Muscle of leg (tissue), 11 donors: Measurements from ENCODE around the gene FCHSD2. TPM values are rescaled to one million over a fixed set of nuclear protein-coding genes. Genes with fewer than 3 reads are reported as not detected.
"Not testable (repeated sequence)": the region's sequence is repeated elsewhere in the genome, so short reads cannot be mapped to it uniquely, and the experiment has no call there.

ENCODE experiments used
- DNase-seq: peaks from one replicate; pipeline ENCODE4 v3.0.0; 2013
- H3K27ac ChIP-seq: one replicate; pipeline ENCODE4 v1.5.1; 2013; ENCODE audit warnings: mild to moderate bottlenecking, low read length, control low read depth
- H3K27me3 ChIP-seq: one replicate; pipeline ENCODE4 v1.6.1; 2013; ENCODE audit warnings: low read length; ENCODE audit not compliant: control insufficient read depth, insufficient read depth
- H3K36me3 ChIP-seq: one replicate; pipeline ENCODE4 v1.6.1; 2013; ENCODE audit warnings: low read length; ENCODE audit not compliant: control insufficient read depth, insufficient read depth
- H3K4me1 ChIP-seq: one replicate; pipeline ENCODE4 v1.6.1; 2013; ENCODE audit warnings: low read length; ENCODE audit not compliant: control insufficient read depth, insufficient read depth
- H3K4me3 ChIP-seq: one replicate; pipeline ENCODE4 v1.5.1; 2013; ENCODE audit warnings: low read length, control low read depth
- H3K9me3 ChIP-seq: replicated peaks from 2 replicates; pipeline ENCODE4 v1.6.1; 2013; ENCODE audit warnings: low read depth, low read length; ENCODE audit not compliant: control insufficient read depth
- WGBS: methylation state at CpG from one replicate; pipeline ENCODE4 v1.1.5; 2013; ENCODE audit warnings: missing lambda C conversion rate; ENCODE audit not compliant: insufficient coverage; 5-methylcytosine and 5-hydroxymethylcytosine counted together
- polyA plus RNA-seq, 8 donors: library from polyadenylated mRNA; unstranded; fragments of 120-200 nt; gene quantifications; one replicate each; pipeline versions ENCODE4 v1.2.1 to v1.2.3, GENCODE V29; 2013; ENCODE audit warnings: inconsistent platforms in 1 of 8, low replicate concordance in 1 of 8; ENCODE audit not compliant: insufficient read length in 8 of 8, insufficient read depth in 1 of 8
- total RNA-seq: library from RNA; stranded (reverse); fragments of 120-200 nt; gene quantifications from one replicate; pipeline ENCODE4 v1.2.4, GENCODE V29; 2013

The FCHSD2 gene
- total and polyA plus RNA-seq, 9 donors: 13.7 to 29.3 (median 24.2) TPM

DNA sequence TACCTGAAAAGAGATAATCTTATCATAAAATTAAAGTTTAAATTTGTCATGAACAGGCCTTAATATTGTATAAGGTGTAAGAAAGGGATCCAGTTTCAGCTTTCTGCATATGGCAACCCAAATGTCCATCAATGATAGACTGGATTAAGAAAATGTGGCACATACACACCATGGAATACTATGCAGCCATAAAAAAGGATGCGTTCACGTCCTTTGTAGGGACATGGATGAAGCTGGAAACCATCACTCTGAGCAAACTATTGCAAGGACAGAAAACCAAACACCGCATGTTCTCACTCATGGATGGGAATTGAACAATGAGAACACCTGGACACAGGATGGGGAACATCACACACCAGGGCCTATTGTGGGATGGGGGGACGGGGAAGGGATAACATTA, 18.2 kb downstream of the FCHSD2 start:
- no CpG with 5 or more reads among the region's 4 CpGs for WGBS
- H3K9me3 ChIP-seq, H3K27ac ChIP-seq, H3K4me3 ChIP-seq, H3K4me1 ChIP-seq, H3K27me3 ChIP-seq, H3K36me3 ChIP-seq, DNase-seq: not testable (repeated sequence)

DNA sequence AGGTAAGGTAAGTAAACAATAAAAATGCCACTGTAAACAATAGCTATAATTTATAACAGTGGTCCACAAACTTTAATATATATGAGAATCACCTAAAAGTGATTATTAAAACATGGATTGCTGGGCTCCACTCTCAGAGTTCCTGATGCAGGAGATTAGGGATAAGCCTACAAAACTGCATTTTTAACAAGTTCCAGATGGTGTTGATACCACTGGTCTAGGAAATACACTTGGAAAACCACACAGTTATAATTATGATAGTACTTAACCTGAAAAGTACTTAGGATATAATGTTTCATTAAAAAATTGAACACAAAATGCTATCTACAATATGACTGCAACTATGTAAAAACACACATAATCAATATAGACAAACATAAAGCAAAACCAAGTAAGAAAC, 20.4 kb downstream of the FCHSD2 start:
- peaks cover 4% of the 10 kb centered on the region for H3K36me3 ChIP-seq
- DNase-seq: no peak
- no peaks in the 10 kb centered on the region for H3K4me1 ChIP-seq
- H3K27ac ChIP-seq: no peak overlapping the region
- H3K27me3 ChIP-seq: no peaks in the 10 kb centered on the region
- no peak overlapping the region for H3K4me3 ChIP-seq
- H3K9me3 ChIP-seq: peaks cover 3% of the 10 kb centered on the region

DNA sequence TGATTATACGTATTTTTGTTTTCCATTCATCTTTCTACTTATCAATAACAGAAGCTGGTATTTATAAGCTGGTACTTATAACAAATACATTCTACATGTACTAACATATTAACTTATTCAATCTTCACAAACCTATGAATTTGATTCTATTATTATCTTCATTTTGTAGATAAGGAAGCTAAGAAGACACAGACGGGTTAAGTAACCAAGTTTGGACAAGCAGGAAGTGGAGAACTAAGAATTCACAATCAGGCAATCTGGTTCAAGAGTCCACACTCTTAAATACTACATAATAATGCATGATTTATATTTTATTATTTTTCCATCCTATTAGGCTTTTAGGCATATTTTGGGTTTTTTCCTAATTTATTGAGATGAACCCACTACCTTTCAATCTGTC, 25.0 kb downstream of the FCHSD2 start:
- no peak overlapping the region for H3K27ac ChIP-seq
- H3K27me3 ChIP-seq: no peaks in the 10 kb centered on the region
- peaks cover 7% of the 10 kb centered on the region for H3K36me3 ChIP-seq
- no peaks in the 10 kb centered on the region for H3K4me1 ChIP-seq
- H3K9me3 ChIP-seq: no peaks in the 10 kb centered on the region
- H3K4me3 ChIP-seq: no peak overlapping the region
- no CpG with 5 or more reads among the region's 2 CpGs for WGBS
- DNase-seq: no peak

DNA sequence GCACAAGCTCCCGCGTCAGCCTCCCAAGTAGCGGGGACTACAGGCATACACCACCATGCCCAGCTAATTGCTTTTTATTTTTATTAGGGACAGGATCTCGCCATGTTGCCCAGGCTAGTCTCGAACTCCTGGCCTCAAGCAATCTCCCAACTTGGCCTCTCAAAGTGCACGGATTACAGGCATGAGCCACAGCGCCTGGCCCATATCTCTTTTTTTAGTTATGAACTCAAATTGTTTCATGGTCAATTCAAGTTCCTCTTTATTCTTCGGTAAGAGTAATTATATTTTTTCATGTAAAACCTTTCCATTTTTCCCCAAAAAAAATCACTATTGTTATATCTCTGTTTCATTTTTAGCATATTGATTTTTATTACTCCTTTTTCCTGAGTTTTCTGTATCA, 25.5 kb downstream of the FCHSD2 start:
- Histone ChIP-seq H3K27ac (no peak overlapping the region), H3K4me1 (no peaks in the 10 kb centered on the region), H3K4me3 (no peak overlapping the region), H3K36me3 (peaks cover 7% of the 10 kb centered on the region), H3K9me3 (no peaks in the 10 kb centered on the region), H3K27me3 (no peaks in the 10 kb centered on the region)
- 100% methylated on average over 3 of the region's 8 CpGs for WGBS
- DNase-seq: no peak

DNA sequence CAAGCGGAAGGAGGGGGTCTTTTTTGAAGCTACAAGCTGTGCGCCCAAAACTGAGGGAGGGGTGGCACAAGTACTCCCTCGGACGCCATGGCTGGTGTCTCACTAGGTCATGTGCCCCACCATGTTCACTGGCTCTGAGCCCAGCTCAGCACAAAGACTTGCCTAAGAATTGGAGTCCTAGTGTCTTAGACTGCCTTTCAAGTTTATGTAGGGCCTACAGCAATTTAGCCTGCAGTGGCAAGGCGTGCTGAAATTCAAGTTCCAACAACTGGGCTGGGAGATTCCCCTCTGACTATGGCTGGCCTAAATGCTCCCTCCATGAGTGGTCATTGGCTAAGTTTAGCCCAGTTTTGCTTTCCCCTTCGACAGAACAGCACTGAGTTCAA, 27.3 kb downstream of the FCHSD2 start:
- 95% methylated on average over 5 of the region's 6 CpGs for WGBS
- H3K4me1 ChIP-seq: no peaks in the 10 kb centered on the region
- DNase-seq: no peak

DNA sequence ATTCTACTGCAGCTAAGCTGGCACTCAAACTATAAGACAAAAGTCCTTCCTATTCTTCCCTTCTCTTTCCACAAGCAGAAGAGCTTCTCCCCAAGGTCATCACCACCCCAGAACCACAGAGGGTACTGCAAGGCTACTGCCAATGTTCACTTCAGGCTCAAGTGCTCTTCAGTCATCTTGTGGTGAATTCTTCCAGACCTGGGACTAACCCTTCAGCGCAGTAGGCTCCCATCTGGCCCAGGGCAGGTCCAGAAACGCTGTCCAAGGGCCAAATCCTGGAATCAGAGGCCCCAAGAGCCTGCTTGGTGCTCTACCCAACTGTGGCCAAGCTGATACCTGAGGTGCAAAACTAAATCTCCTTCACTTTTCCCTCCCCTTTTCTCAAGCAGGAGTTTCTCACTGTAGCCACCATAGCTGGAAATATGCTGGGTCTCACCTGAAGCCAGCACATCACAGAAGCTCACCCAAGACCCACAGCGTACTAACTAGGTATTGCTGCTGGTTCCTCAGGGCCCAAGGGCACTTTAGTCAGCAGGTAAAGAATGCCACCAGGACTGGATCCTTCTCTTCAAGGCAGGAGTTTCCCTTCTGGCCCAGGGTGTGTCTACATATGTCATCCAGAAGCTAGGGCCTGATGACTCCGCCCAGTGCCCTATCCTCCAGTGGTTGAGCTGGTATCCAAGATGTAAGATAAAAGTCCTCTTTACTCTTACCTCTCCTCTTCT, 27.8 kb downstream of the FCHSD2 start:
- no peaks in the 10 kb centered on the region for H3K4me1 ChIP-seq
- H3K27ac ChIP-seq: no peak overlapping the region
- no peaks in the 10 kb centered on the region for H3K27me3 ChIP-seq
- no peak overlapping the region for H3K4me3 ChIP-seq
- 96% methylated on average over 2 of the region's 4 CpGs for WGBS
- DNase-seq: no peak
- peaks cover 7% of the 10 kb centered on the region for H3K36me3 ChIP-seq
- H3K9me3 ChIP-seq: peaks cover 15% of the 10 kb centered on the region

More for the DNA sequence above, 27.3 kb downstream of the FCHSD2 start:
- Histone ChIP-seq H3K36me3 (peaks cover 7% of the 10 kb centered on the region), H3K27me3 (no peaks in the 10 kb centered on the region), H3K27ac (no peak overlapping the region), H3K9me3 (peaks cover 9% of the 10 kb centered on the region), H3K4me3 (no peak overlapping the region)

DNA sequence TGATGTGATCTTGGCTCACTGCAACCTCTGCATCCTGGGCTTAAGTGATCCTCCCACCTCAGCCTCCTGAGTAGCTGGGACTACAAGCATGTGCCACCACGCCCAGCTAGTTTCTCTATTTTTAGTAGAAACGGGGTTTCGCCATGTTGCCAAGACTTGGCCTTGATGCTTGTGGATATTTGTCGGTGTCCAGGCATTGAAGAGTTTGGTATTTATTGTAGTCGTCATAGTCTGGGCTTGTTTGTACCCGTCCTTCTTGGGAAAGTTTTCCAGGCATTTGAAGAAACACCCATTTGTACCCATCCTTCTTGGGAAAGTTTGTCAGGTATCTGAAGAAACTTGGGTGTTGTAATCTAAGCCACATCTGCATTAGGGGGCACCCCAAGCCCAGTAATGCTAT, 28.7 kb downstream of the FCHSD2 start:
- Histone ChIP-seq H3K4me1 (no peaks in the 10 kb centered on the region), H3K27me3 (no peaks in the 10 kb centered on the region), H3K4me3 (no peak overlapping the region), H3K36me3 (peaks cover 7% of the 10 kb centered on the region), H3K27ac (no peak overlapping the region), H3K9me3 (peaks cover 15% of the 10 kb centered on the region)
- WGBS: 96% methylated on average over 4 of the region's 6 CpGs
- DNase-seq: no peak

DNA sequence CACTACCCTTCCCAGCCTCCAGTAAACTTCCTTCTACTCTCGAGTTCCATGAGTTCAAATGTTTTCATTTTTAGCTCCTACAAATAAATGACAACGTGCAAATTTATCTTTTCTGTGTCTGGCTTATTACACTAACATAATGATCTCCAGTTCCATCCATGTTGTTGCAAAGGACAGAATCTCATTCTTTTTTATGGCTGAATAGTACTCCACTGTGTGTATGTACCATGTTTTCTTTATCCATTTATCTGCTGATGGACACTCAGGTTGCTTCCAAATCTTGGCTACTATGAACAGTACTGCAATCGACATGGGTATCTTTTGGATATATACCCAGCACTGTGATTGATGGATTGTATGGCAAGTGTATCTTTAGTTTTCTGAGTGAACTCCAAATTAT, 34.5 kb downstream of the FCHSD2 start:
- no peak overlapping the region for H3K4me3 ChIP-seq
- no peak for DNase-seq
- no peaks in the 10 kb centered on the region for H3K27me3 ChIP-seq
- no peak overlapping the region for H3K27ac ChIP-seq
- H3K4me1 ChIP-seq: no peaks in the 10 kb centered on the region
- 100% methylated on average over 2 of the region's 3 CpGs for WGBS
- peaks cover 15% of the 10 kb centered on the region for H3K9me3 ChIP-seq
- H3K36me3 ChIP-seq: no peaks in the 10 kb centered on the region

DNA sequence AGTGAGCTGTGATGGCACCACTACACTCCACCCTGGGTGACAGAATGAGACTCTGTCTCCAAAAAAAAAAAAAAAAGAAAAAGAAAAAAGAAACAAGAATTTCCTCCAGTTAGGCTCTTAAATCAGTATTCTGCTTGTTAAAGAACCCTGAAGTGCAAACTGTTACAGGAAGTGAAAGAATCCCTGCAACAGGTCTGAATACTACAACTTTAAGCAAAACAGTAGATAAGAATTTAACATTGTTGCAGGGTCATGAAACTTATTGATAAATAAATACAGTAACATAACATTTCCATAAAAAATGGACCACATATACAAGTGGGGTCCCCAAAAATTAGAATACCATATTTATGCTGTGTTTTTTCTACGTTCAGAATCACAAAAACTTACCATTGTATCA, 35.8 kb downstream of the FCHSD2 start:
- WGBS: no CpG with 5 or more reads among the region's 1 CpG
- Histone ChIP-seq H3K9me3 (peaks cover 14% of the 10 kb centered on the region), H3K36me3 (peaks cover 2% of the 10 kb centered on the region), H3K4me1 (no peaks in the 10 kb centered on the region), H3K27me3 (no peaks in the 10 kb centered on the region), H3K4me3 (no peak overlapping the region), H3K27ac (no peak overlapping the region)
- no peak for DNase-seq

DNA sequence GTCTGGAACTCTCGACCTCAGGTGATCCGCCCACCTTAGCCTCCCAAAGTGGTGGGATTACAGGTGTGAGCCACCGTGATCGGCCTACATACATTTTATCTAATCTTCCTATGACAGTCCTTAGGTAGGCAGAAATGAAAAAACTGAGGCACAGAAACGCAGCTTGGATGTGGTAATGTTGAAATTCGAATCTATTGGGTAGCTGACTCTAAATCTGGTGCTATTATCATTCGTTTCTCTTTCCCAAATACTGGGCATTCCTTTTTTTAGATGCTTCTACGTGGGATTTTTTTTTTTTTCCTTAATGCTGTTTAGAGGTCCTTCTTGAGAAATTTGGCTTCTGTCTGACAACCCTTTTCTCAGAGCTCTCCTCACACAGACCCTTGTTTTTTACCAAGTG, 41.5 kb downstream of the FCHSD2 start:
- Histone ChIP-seq H3K36me3 (peaks cover 6% of the 10 kb centered on the region), H3K4me1 (no peaks in the 10 kb centered on the region), H3K9me3 (no peaks in the 10 kb centered on the region), H3K27ac (no peak overlapping the region), H3K4me3 (no peak overlapping the region), H3K27me3 (no peaks in the 10 kb centered on the region)
- no CpG with 5 or more reads among the region's 8 CpGs for WGBS
- no peak for DNase-seq
